Esophagus muscularis mucosa (tissue), 4 donors: ENCODE results near the gene SHC1. TPM values are rescaled to one million over a fixed set of nuclear protein-coding genes. Genes with fewer than 3 reads are reported as not detected.

Experiments used
- DNase-seq: peaks from one replicate; pipeline ENCODE4 v3.0.0-alpha.2; 2017; ENCODE audit errors: extremely low spot score
- H3K27ac ChIP-seq, 4 donors: fragments of 200-600 bp; sonication (generic); replicated peaks in 1 of 4; 1 replicate in 3 of 4; 2 replicates in 1 of 4; pipeline ENCODE4 v1.5.1; 2016 to 2019; ENCODE audit warnings: mild to moderate bottlenecking in 1 of 4
- H3K27me3 ChIP-seq, 4 donors: fragments of 200-600 bp; sonication (generic); one replicate each; pipeline versions ENCODE4 v1.5.1 to v1.6.0; 2016 to 2019
- H3K36me3 ChIP-seq, 4 donors: fragments of 200-600 bp; sonication (generic); one replicate each; pipeline ENCODE4 v1.5.1; 2016 to 2019
- H3K4me1 ChIP-seq, 4 donors: fragments of 200-600 bp; sonication (generic); one replicate each; pipeline ENCODE4 v1.5.1; 2016 to 2019
- H3K4me3 ChIP-seq, 4 donors: fragments of 200-600 bp; sonication (generic); 1 replicate in 2 of 4; 2 replicates in 2 of 4; pipeline ENCODE4 v1.5.1; 2016 to 2019; ENCODE audit warnings: mild to moderate bottlenecking in 4 of 4, moderate library complexity in 1 of 4
- H3K9me3 ChIP-seq, 4 donors: fragments of 200-600 bp; sonication (generic); 1 replicate in 3 of 4; 2 replicates in 1 of 4; pipeline ENCODE4 v1.5.1; 2016 to 2019
- CTCF ChIP-seq, 3 experiments: fragments of 200-600 bp in 2 of 3; fragments of 450-650 bp in 1 of 3; sonication (generic) in 2 of 3; IDR thresholded peaks; one replicate each; pipeline ENCODE4 v1.5.1; 2017 to 2019; ENCODE audit warnings: antibody characterized with exemption in 3 of 3, mild to moderate bottlenecking in 2 of 3, moderate library complexity in 1 of 3
- EP300 ChIP-seq: sonication (generic); formaldehyde crosslinking; IDR thresholded peaks from one replicate; pipeline ENCODE4 v1.6.1; 2017; ENCODE audit warnings: antibody characterized with exemption
- POLR2A ChIP-seq: fragments of 450-650 bp; IDR thresholded peaks from one replicate; pipeline ENCODE4 v1.6.1; 2017; ENCODE audit warnings: antibody characterized with exemption, moderate library complexity, mild to moderate bottlenecking, low read depth
- POLR2AphosphoS5 ChIP-seq, 2 donors: sonication (generic); formaldehyde crosslinking; IDR thresholded peaks; one replicate each; pipeline ENCODE4 v1.6.1; 2017; ENCODE audit warnings: antibody characterized with exemption in 2 of 2
- WGBS: methylation state at CpG from one replicate; pipeline ENCODE4 v1.1.5; 2018; 5-methylcytosine and 5-hydroxymethylcytosine counted together
- intact Hi-C: fragments of 100-400 bp; cut with DNase I; formaldehyde crosslinking; loops from one replicate; pipeline ENCODE4 v1.15.1; 2023
- total RNA-seq, 4 donors: library from RNA; depleted of rRNA; stranded (reverse); fragments of >200 nt; gene quantifications; one replicate each; pipeline versions ENCODE4 v1.1.0 to v1.2.1, GENCODE V29; 2016

The SHC1 gene
- total RNA-seq, 4 donors from 2014 or later = 60.6 to 101 (median 93.4) TPM

GRCh38 chr1:154967331-154967950 is 3.1 kb downstream of the SHC1 start:
- H3K27ac ChIP-seq = peak overlapping the region; percentile 96 to 98 (median 96)
- TF ChIP-seq EP300 (no peak), POLR2AphosphoS5 (IDR thresholded peaks at IDR 0.05) (no peak), CTCF (IDR thresholded peaks at IDR 0.05) (no peak), POLR2A (no peak)
- H3K4me3 ChIP-seq = no peak overlapping the region
- WGBS = 70% methylated on average over 5 of the region's 5 CpGs
- H3K9me3 ChIP-seq = no peaks in the 10 kb centered on the region
- no peak for DNase-seq
- intact Hi-C loops = no loop called here
- peaks cover 23 to 68% (median 59%) of the 10 kb centered on the region in 4 donors for H3K36me3 ChIP-seq
- no peaks in the 10 kb centered on the region for H3K27me3 ChIP-seq
- H3K4me1 ChIP-seq = peaks cover 56 to 75% (median 68%) of the 10 kb centered on the region in 4 donors

GRCh38 chr1:154966111-154966510 is 4.4 kb downstream of the SHC1 start:
- intact Hi-C loops = no loop called here

GRCh38 chr1:154964359-154964758 is 6.2 kb downstream of the SHC1 start:
- Histone ChIP-seq H3K4me1 (peaks cover 39 to 70% (median 58%) of the 10 kb centered on the region in 4 donors), H3K27ac (no peak overlapping the region), H3K9me3 (no peaks in the 10 kb centered on the region), H3K4me3 (no peak overlapping the region), H3K36me3 (peaks cover 23 to 72% (median 64%) of the 10 kb centered on the region in 4 donors), H3K27me3 (no peaks in the 10 kb centered on the region)
- WGBS = 90% methylated on average over 6 of the region's 6 CpGs
- DNase-seq = no peak
- no peak for TF ChIP-seq EP300
- TF ChIP-seq POLR2AphosphoS5 (IDR thresholded peaks at IDR 0.05) = no peak
- TF ChIP-seq CTCF (IDR thresholded peaks at IDR 0.05) = no peak
- TF ChIP-seq POLR2A = no peak
- intact Hi-C loops = loop anchor here (5.0 kb wide), 3 partner anchors 33 to 98 kb away; partner anchors contain the start of gene EFNA4

More at GRCh38 chr1:154966111-154966510, 4.4 kb downstream of the SHC1 start:
- peaks cover 23 to 68% (median 59%) of the 10 kb centered on the region in 4 donors for H3K36me3 ChIP-seq
- no peak for DNase-seq
- TF ChIP-seq POLR2AphosphoS5 (IDR thresholded peaks at IDR 0.05) (no peak), CTCF (IDR thresholded peaks at IDR 0.05) (no peak), EP300 (no peak), POLR2A (no peak)
- no peaks in the 10 kb centered on the region for H3K9me3 ChIP-seq
- H3K4me1 ChIP-seq = peaks cover 46 to 70% (median 59%) of the 10 kb centered on the region in 4 donors
- H3K27ac ChIP-seq = peak overlapping the region in 2 of 4 donors; percentile 96 to 98
- no peaks in the 10 kb centered on the region for H3K27me3 ChIP-seq
- 85% methylated on average over 5 of the region's 7 CpGs for WGBS
- no peak overlapping the region for H3K4me3 ChIP-seq

GRCh38 chr1:154963643-154964042 is 6.9 kb downstream of the SHC1 start:
- 80% methylated on average over 8 of the region's 8 CpGs for WGBS
- H3K27ac ChIP-seq = peak overlapping the region in 2 of 4 donors; percentile 97 to 99
- H3K36me3 ChIP-seq = peaks cover 23 to 72% (median 71%) of the 10 kb centered on the region in 4 donors
- no peaks in the 10 kb centered on the region for H3K9me3 ChIP-seq
- DNase-seq = no peak
- no peak overlapping the region for H3K4me3 ChIP-seq
- no peaks in the 10 kb centered on the region for H3K27me3 ChIP-seq
- intact Hi-C loops = loop anchor here (5.0 kb wide), 3 partner anchors 34 to 99 kb away; partner anchors contain the start of gene EFNA4
- TF ChIP-seq POLR2AphosphoS5 (IDR thresholded peaks at IDR 0.05) (no peak), EP300 (no peak), CTCF (IDR thresholded peaks at IDR 0.05) (no peak)
- H3K4me1 ChIP-seq = peaks cover 33 to 70% (median 55%) of the 10 kb centered on the region in 4 donors
